HL-60 (cell line): ENCODE results near the gene FXN.

Source experiments
- DNase-seq, 2 experiments: peaks; one replicate each; pipeline ENCODE4 v3.0.0-alpha.2; 2010 to 2020; ENCODE audit warnings: low read depth in 1 of 2, low spot score in 1 of 2
- H3K27ac ChIP-seq: fragments of 250-450 bp; sonication (Bioruptor Pico); replicated peaks from 2 replicates; pipeline ENCODE4 v1.5.1; 2020; ENCODE audit warnings: mild to moderate bottlenecking, moderate library complexity
- H3K27me3 ChIP-seq: fragments of 250-450 bp; sonication (Bioruptor Pico); 2 replicates; pipeline ENCODE4 v1.5.1; 2021; ENCODE audit warnings: mild to moderate bottlenecking, moderate library complexity; ENCODE audit not compliant: insufficient read depth, poor library complexity, severe bottlenecking
- H3K4me3 ChIP-seq: replicated peaks from 2 replicates; pipeline ENCODE4 v1.5.1; 2011; ENCODE audit warnings: mild to moderate bottlenecking, control low read depth, low read length; ENCODE audit not compliant: insufficient read depth
- GABPA ChIP-seq: IDR thresholded peaks from 2 replicates; pipeline ENCODE4 v1.6.1; 2012; ENCODE audit warnings: low read depth
- POLR2AphosphoS5 ChIP-seq: IDR thresholded peaks from 2 replicates; pipeline ENCODE4 v1.6.1; 2012; ENCODE audit warnings: low read depth
- SPI1 ChIP-seq: IDR thresholded peaks from 2 replicates; pipeline ENCODE4 v1.6.1; 2012; ENCODE audit warnings: low read depth, mild to moderate bottlenecking, borderline replicate concordance
- TF ChIP-seq, protein P1 (sequence below): IDR thresholded peaks from one replicate; pipeline ENCODE4 v1.5.1; 2011; ENCODE audit warnings: low read length, control low read depth, inconsistent platforms; ENCODE audit not compliant: insufficient read depth
- TF ChIP-seq, protein P2 (sequence below): IDR thresholded peaks from 2 replicates; pipeline ENCODE4 v1.6.1; 2012; ENCODE audit warnings: low read depth; ENCODE audit not compliant: insufficient replicate concordance

FXN gene

DNA sequence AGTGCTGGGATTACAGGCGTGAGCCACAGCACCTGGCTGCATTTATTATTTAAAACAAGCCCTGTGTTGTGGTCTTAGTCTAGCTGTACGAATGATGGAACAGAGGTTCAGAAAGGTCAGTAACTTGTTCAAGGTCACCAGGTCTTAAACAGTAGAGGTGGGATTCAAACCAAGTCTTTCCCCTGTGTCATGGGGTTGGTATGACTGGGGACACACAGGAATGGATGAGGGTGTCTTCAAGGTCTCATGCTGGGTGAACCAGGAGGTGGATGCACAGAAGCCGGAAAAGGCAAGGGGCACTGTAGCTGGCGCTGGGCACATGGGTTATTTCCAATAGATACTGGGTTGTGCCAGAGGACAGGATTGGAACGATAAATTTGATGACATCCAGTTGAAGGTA lies 106.3 kb downstream of the FXN start:
- TF ChIP-seq SPI1 (no peak), POLR2AphosphoS5 (no peak), GABPA (no peak)
- TF ChIP-seq, protein P1, sequence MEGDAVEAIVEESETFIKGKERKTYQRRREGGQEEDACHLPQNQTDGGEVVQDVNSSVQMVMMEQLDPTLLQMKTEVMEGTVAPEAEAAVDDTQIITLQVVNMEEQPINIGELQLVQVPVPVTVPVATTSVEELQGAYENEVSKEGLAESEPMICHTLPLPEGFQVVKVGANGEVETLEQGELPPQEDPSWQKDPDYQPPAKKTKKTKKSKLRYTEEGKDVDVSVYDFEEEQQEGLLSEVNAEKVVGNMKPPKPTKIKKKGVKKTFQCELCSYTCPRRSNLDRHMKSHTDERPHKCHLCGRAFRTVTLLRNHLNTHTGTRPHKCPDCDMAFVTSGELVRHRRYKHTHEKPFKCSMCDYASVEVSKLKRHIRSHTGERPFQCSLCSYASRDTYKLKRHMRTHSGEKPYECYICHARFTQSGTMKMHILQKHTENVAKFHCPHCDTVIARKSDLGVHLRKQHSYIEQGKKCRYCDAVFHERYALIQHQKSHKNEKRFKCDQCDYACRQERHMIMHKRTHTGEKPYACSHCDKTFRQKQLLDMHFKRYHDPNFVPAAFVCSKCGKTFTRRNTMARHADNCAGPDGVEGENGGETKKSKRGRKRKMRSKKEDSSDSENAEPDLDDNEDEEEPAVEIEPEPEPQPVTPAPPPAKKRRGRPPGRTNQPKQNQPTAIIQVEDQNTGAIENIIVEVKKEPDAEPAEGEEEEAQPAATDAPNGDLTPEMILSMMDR = no peak
- TF ChIP-seq, protein P2, sequence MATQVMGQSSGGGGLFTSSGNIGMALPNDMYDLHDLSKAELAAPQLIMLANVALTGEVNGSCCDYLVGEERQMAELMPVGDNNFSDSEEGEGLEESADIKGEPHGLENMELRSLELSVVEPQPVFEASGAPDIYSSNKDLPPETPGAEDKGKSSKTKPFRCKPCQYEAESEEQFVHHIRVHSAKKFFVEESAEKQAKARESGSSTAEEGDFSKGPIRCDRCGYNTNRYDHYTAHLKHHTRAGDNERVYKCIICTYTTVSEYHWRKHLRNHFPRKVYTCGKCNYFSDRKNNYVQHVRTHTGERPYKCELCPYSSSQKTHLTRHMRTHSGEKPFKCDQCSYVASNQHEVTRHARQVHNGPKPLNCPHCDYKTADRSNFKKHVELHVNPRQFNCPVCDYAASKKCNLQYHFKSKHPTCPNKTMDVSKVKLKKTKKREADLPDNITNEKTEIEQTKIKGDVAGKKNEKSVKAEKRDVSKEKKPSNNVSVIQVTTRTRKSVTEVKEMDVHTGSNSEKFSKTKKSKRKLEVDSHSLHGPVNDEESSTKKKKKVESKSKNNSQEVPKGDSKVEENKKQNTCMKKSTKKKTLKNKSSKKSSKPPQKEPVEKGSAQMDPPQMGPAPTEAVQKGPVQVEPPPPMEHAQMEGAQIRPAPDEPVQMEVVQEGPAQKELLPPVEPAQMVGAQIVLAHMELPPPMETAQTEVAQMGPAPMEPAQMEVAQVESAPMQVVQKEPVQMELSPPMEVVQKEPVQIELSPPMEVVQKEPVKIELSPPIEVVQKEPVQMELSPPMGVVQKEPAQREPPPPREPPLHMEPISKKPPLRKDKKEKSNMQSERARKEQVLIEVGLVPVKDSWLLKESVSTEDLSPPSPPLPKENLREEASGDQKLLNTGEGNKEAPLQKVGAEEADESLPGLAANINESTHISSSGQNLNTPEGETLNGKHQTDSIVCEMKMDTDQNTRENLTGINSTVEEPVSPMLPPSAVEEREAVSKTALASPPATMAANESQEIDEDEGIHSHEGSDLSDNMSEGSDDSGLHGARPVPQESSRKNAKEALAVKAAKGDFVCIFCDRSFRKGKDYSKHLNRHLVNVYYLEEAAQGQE = no peak
- H3K4me3 ChIP-seq = no peak overlapping the region
- no peak for DNase-seq
- no peak overlapping the region for H3K27ac ChIP-seq
- no peaks in the 10 kb centered on the region for H3K27me3 ChIP-seq

DNA sequence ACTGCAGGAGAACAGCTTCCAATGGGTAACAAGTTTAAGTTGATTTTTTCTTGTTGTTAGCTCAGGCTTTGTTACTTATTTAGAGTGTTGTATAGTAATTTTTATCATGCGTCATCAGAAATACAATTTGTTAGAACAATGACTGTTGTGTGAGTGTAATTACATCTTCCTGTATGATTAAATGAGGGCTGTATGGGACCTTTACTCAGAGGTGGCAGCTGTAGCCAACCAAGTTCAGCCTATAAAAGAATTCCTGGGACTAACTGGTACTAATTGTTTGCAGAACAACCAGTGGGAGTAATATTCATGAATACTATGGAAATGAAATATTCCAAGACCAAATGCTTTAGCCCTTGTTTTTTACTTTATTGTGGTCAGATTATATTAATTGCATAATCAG lies 107.7 kb downstream of the FXN start:
- TF ChIP-seq SPI1 (no peak), POLR2AphosphoS5 (no peak), GABPA (no peak)
- TF ChIP-seq, protein P2 = no peak
- TF ChIP-seq, protein P1 = no peak
- H3K4me3 ChIP-seq = no peak overlapping the region
- no peaks in the 10 kb centered on the region for H3K27me3 ChIP-seq
- H3K27ac ChIP-seq = no peak overlapping the region
- no peak for DNase-seq

DNA sequence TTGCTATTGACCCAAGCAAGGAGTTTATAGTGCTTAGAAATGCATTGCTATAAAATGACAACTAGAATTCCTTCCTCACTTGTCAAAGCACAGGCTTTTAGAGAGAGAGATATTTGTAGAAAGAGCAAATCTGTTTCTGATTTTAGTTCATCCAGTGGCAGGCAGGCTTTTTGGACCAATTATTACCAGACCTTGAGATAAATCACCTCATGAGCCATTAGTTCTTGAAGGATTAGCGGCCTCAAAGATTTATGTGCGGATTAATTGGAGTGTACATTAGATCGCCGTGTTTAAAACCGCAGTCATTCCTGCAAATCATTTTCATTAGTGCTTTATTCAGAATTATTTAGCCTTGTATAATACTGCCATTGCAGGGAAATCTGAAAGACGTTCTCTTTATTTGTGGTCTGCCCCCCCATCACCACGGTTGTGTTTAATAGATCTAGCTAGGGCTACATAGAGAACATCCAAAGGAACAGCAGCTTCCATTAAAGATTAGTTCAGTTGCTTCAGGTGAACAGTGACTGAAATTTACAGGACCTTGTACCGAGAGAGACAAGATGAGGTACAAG lies 109.7 kb downstream of the FXN start:
- Histone ChIP-seq H3K27ac (no peak overlapping the region), H3K27me3 (no peaks in the 10 kb centered on the region), H3K4me3 (no peak overlapping the region)
- TF ChIP-seq POLR2AphosphoS5 = no peak
- TF ChIP-seq, protein P1 = no peak
- TF ChIP-seq, protein P2 = no peak
- no peak for DNase-seq
